GM23338 (cell line): ENCODE results near the gene ADGRD2.

Experiments
- EZH2 ChIP-seq: fragments of 200-600 bp; sonication (generic); IDR thresholded peaks from one replicate; pipeline ENCODE4 v1.8.0; 2017; ENCODE audit warnings: antibody characterized with exemption, mild to moderate bottlenecking, low read depth; ENCODE audit not compliant: unreplicated experiment
- EZH2phosphoT487 ChIP-seq: fragments of 200-600 bp; sonication (generic); IDR thresholded peaks from one replicate; pipeline ENCODE4 v1.8.1; 2018; ENCODE audit warnings: antibody characterized with exemption; ENCODE audit not compliant: unreplicated experiment
- JUNB ChIP-seq: IDR thresholded peaks from one replicate; pipeline ENCODE4 v1.6.1; 2016; ENCODE audit warnings: antibody characterized with exemption; ENCODE audit not compliant: unreplicated experiment
- POLR2AphosphoS5 ChIP-seq: IDR thresholded peaks from 2 replicates; pipeline ENCODE4 v1.6.1; 2016; ENCODE audit warnings: antibody characterized with exemption, low read depth
- TF ChIP-seq, protein P1 (sequence below), 2 experiments: fragments of 200-600 bp in 1 of 2; sonication (generic) in 1 of 2; conservative IDR thresholded peaks; 2 replicates each; pipeline versions ENCODE4 v1.5.1 to v1.6.1; 2016 to 2017; ENCODE audit warnings: antibody characterized with exemption in 2 of 2, low read depth in 2 of 2, mild to moderate bottlenecking in 2 of 2, moderate library complexity in 1 of 2
- TF ChIP-seq, protein P2 (sequence below): fragments of 250-450 bp; sonication (Bioruptor Pico); IDR thresholded peaks from 2 replicates; pipeline ENCODE4 v1.5.0; 2020; ENCODE audit warnings: mild to moderate bottlenecking, moderate library complexity
- TF ChIP-seq, protein P3 (sequence below): IDR thresholded peaks from one replicate; pipeline ENCODE4 v1.6.1; 2018; ENCODE audit warnings: antibody characterized with exemption; ENCODE audit not compliant: unreplicated experiment

DNA sequence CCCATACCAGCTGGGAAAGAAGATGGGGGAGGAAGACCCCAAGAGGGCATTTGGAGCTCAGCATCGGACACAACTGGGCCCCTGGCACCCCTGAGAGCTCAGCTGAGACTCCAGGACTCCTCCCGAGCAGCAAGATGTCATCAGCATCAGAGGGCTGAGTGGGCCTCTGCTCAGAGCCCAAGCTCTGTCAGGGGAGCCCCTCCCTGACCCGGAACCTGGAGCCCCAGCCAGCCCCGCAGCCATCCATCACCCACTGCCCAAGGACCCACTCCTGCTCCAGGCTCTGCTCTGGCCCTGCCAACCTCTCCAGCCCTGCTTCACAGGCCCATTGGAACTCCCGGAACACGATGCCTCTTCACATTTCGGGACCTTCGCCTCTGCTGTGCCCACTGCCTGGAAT is 47.2 kb downstream of the ADGRD2 start:
- TF ChIP-seq, protein P1, sequence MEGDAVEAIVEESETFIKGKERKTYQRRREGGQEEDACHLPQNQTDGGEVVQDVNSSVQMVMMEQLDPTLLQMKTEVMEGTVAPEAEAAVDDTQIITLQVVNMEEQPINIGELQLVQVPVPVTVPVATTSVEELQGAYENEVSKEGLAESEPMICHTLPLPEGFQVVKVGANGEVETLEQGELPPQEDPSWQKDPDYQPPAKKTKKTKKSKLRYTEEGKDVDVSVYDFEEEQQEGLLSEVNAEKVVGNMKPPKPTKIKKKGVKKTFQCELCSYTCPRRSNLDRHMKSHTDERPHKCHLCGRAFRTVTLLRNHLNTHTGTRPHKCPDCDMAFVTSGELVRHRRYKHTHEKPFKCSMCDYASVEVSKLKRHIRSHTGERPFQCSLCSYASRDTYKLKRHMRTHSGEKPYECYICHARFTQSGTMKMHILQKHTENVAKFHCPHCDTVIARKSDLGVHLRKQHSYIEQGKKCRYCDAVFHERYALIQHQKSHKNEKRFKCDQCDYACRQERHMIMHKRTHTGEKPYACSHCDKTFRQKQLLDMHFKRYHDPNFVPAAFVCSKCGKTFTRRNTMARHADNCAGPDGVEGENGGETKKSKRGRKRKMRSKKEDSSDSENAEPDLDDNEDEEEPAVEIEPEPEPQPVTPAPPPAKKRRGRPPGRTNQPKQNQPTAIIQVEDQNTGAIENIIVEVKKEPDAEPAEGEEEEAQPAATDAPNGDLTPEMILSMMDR (conservative IDR thresholded peaks at IDR 0.05; ENCODE audit: low read depth in 2 of 2), result no peak
- TF ChIP-seq POLR2AphosphoS5, result no peak
- TF ChIP-seq, protein P2, sequence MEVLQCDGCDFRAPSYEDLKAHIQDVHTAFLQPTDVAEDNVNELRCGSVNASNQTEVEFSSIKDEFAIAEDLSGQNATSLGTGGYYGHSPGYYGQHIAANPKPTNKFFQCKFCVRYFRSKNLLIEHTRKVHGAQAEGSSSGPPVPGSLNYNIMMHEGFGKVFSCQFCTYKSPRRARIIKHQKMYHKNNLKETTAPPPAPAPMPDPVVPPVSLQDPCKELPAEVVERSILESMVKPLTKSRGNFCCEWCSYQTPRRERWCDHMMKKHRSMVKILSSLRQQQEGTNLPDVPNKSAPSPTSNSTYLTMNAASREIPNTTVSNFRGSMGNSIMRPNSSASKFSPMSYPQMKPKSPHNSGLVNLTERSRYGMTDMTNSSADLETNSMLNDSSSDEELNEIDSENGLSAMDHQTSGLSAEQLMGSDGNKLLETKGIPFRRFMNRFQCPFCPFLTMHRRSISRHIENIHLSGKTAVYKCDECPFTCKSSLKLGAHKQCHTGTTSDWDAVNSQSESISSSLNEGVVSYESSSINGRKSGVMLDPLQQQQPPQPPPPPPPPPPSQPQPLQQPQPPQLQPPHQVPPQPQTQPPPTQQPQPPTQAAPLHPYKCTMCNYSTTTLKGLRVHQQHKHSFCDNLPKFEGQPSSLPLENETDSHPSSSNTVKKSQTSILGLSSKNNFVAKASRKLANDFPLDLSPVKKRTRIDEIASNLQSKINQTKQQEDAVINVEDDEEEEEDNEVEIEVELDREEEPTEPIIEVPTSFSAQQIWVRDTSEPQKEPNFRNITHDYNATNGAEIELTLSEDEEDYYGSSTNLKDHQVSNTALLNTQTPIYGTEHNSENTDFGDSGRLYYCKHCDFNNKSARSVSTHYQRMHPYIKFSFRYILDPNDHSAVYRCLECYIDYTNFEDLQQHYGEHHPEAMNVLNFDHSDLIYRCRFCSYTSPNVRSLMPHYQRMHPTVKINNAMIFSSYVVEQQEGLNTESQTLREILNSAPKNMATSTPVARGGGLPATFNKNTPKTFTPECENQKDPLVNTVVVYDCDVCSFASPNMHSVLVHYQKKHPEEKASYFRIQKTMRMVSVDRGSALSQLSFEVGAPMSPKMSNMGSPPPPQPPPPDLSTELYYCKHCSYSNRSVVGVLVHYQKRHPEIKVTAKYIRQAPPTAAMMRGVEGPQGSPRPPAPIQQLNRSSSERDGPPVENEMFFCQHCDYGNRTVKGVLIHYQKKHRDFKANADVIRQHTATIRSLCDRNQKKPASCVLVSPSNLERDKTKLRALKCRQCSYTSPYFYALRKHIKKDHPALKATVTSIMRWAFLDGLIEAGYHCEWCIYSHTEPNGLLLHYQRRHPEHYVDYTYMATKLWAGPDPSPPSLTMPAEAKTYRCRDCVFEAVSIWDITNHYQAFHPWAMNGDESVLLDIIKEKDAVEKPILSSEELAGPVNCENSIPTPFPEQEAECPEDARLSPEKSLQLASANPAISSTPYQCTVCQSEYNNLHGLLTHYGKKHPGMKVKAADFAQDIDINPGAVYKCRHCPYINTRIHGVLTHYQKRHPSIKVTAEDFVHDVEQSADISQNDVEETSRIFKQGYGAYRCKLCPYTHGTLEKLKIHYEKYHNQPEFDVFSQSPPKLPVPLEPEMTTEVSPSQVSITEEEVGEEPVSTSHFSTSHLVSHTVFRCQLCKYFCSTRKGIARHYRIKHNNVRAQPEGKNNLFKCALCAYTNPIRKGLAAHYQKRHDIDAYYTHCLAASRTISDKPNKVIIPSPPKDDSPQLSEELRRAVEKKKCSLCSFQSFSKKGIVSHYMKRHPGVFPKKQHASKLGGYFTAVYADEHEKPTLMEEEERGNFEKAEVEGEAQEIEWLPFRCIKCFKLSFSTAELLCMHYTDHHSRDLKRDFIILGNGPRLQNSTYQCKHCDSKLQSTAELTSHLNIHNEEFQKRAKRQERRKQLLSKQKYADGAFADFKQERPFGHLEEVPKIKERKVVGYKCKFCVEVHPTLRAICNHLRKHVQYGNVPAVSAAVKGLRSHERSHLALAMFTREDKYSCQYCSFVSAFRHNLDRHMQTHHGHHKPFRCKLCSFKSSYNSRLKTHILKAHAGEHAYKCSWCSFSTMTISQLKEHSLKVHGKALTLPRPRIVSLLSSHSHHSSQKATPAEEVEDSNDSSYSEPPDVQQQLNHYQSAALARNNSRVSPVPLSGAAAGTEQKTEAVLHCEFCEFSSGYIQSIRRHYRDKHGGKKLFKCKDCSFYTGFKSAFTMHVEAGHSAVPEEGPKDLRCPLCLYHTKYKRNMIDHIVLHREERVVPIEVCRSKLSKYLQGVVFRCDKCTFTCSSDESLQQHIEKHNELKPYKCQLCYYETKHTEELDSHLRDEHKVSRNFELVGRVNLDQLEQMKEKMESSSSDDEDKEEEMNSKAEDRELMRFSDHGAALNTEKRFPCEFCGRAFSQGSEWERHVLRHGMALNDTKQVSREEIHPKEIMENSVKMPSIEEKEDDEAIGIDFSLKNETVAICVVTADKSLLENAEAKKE, result no peak
- TF ChIP-seq, protein P3, sequence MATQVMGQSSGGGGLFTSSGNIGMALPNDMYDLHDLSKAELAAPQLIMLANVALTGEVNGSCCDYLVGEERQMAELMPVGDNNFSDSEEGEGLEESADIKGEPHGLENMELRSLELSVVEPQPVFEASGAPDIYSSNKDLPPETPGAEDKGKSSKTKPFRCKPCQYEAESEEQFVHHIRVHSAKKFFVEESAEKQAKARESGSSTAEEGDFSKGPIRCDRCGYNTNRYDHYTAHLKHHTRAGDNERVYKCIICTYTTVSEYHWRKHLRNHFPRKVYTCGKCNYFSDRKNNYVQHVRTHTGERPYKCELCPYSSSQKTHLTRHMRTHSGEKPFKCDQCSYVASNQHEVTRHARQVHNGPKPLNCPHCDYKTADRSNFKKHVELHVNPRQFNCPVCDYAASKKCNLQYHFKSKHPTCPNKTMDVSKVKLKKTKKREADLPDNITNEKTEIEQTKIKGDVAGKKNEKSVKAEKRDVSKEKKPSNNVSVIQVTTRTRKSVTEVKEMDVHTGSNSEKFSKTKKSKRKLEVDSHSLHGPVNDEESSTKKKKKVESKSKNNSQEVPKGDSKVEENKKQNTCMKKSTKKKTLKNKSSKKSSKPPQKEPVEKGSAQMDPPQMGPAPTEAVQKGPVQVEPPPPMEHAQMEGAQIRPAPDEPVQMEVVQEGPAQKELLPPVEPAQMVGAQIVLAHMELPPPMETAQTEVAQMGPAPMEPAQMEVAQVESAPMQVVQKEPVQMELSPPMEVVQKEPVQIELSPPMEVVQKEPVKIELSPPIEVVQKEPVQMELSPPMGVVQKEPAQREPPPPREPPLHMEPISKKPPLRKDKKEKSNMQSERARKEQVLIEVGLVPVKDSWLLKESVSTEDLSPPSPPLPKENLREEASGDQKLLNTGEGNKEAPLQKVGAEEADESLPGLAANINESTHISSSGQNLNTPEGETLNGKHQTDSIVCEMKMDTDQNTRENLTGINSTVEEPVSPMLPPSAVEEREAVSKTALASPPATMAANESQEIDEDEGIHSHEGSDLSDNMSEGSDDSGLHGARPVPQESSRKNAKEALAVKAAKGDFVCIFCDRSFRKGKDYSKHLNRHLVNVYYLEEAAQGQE, result no peak
- TF ChIP-seq JUNB, result no peak
- no peak for TF ChIP-seq EZH2
- no peak for TF ChIP-seq EZH2phosphoT487
